ENCODE data around the gene DHX8. TPM values are rescaled to one million over a fixed set of nuclear protein-coding genes. Genes with fewer than 3 reads are reported as not detected.

Gene DHX8
- polyA plus RNA-seq, 3 donors: 21.8 to 35.6 (median 26.5) TPM

GRCh38 chr17:43552229-43552837, 68.6 kb downstream of the DHX8 start:
- Mint-ChIP-seq H3K27ac (peak overlapping the region in 1 of 7 donors; percentile 43), H3K36me3 (no peaks in the 10 kb centered on the region), H3K4me1 (peaks cover 21% of the 10 kb centered on the region), H3K4me3 (no peak overlapping the region), H3K9me3 (peaks cover 0 to 3% (median 2%) of the 10 kb centered on the region in 7 donors), H3K27me3 (ENCODE audit: low read depth in 3 of 3) (peaks cover 57 to 67% (median 60%) of the 10 kb centered on the region in 3 donors)
- DNase-seq: no peak
- Histone ChIP-seq H3K4me3 (replicated peaks in 1 of 3; ENCODE audit: low read depth in 2 of 3, low read length in 3 of 3) (no peak overlapping the region), H3K27me3 (ENCODE audit: control insufficient read depth in 2 of 2, insufficient read depth in 2 of 2, low read length in 2 of 2) (peaks cover 22 to 40% of the 10 kb centered on the region in 2 donors), H2AFZ (ENCODE audit: insufficient read depth, low read depth, low read length, poor library complexity, severe bottlenecking) (no peak overlapping the region), H4K20me1 (ENCODE audit: insufficient read depth, low read length) (no peaks in the 10 kb centered on the region), H3K4me1 (ENCODE audit: control insufficient read depth in 1 of 2, insufficient read depth in 2 of 2, low read length in 2 of 2) (peaks cover 18 to 23% of the 10 kb centered on the region in 2 donors), H3K9me3 (replicated peaks in 1 of 2; ENCODE audit: control insufficient read depth in 1 of 2, insufficient read depth in 1 of 2, low read length in 2 of 2) (no peaks in the 10 kb centered on the region), H3K36me3 (replicated peaks in 1 of 2; ENCODE audit: control insufficient read depth in 1 of 2, insufficient read depth in 2 of 2, low read length in 2 of 2) (no peaks in the 10 kb centered on the region), H3K9ac (ENCODE audit: insufficient read depth, low read length, poor library complexity, severe bottlenecking) (no peak overlapping the region), H3K4me2 (replicated peaks; ENCODE audit: extremely low read depth, low read length, poor library complexity, severe bottlenecking) (no peak overlapping the region), H3K27ac (ENCODE audit: low read depth in 1 of 2, low read length in 2 of 2) (no peak overlapping the region), H3K79me2 (ENCODE audit: insufficient read depth, low read length) (no peaks in the 10 kb centered on the region)
- 77% methylated on average over 4 of the region's 8 CpGs for WGBS (ENCODE audit: insufficient coverage)
- no peak for TF ChIP-seq CTCF (IDR thresholded peaks at IDR 0.05)
- intact Hi-C loops (cut with micrococcal nuclease): no loop called here

DNA sequence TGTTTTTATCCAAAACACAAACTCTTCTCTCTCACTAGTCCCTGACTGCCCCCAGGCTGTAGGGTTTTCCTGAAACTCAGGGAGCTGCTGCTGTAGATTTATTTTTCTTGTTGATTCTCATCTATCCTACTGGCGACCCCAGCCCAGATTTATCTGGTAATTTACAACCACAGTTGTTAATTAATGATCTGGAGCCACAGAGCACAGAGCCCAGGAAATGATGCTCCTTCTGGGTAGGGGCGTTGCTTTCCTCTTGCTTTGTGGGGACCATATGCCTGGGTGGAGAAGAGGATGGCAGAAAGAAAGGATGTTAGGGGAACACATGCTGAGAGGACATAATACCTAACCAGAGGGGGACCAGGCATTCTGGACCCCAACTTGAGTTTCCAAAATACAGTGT, 69.8 kb downstream of the DHX8 start:
- Histone ChIP-seq H3K4me1 (ENCODE audit: control insufficient read depth in 1 of 2, insufficient read depth in 2 of 2, low read length in 2 of 2) (peaks cover 18 to 23% of the 10 kb centered on the region in 2 donors), H3K9ac (ENCODE audit: insufficient read depth, low read length, poor library complexity, severe bottlenecking) (no peak overlapping the region), H3K9me3 (replicated peaks in 1 of 2; ENCODE audit: control insufficient read depth in 1 of 2, insufficient read depth in 1 of 2, low read length in 2 of 2) (no peaks in the 10 kb centered on the region), H3K79me2 (ENCODE audit: insufficient read depth, low read length) (no peaks in the 10 kb centered on the region), H3K4me3 (replicated peaks in 1 of 3; ENCODE audit: low read depth in 2 of 3, low read length in 3 of 3) (no peak overlapping the region), H3K4me2 (replicated peaks; ENCODE audit: extremely low read depth, low read length, poor library complexity, severe bottlenecking) (no peak overlapping the region), H3K36me3 (replicated peaks in 1 of 2; ENCODE audit: control insufficient read depth in 1 of 2, insufficient read depth in 2 of 2, low read length in 2 of 2) (no peaks in the 10 kb centered on the region), H4K20me1 (ENCODE audit: insufficient read depth, low read length) (no peaks in the 10 kb centered on the region), H3K27ac (ENCODE audit: low read depth in 1 of 2, low read length in 2 of 2) (no peak overlapping the region), H2AFZ (ENCODE audit: insufficient read depth, low read depth, low read length, poor library complexity, severe bottlenecking) (no peak overlapping the region), H3K27me3 (ENCODE audit: control insufficient read depth in 2 of 2, insufficient read depth in 2 of 2, low read length in 2 of 2) (peaks cover 12 to 30% of the 10 kb centered on the region in 2 donors)
- TF ChIP-seq CTCF (IDR thresholded peaks at IDR 0.05): no peak
- Mint-ChIP-seq H3K9me3 (peaks cover 0 to 2% (median 0%) of the 10 kb centered on the region in 7 donors), H3K27ac (peak overlapping the region in 1 of 7 donors; percentile 77), H3K36me3 (no peaks in the 10 kb centered on the region), H3K4me3 (peak overlapping the region in 1 of 2 donors; percentile 67), H3K27me3 (ENCODE audit: low read depth in 3 of 3) (peaks cover 44 to 59% (median 47%) of the 10 kb centered on the region in 3 donors), H3K4me1 (peaks cover 21% of the 10 kb centered on the region)
- no peak for DNase-seq
- intact Hi-C loops (cut with micrococcal nuclease): no loop called here
- 25% methylated on average over 1 of the region's 2 CpGs for WGBS (ENCODE audit: insufficient coverage)
